Activated T-helper 9 cell treated with anti-CD3 and anti-CD28 coated beads, Interleukin-2, amount 50 U/mL, for 16 hours (primary cell): ENCODE measurements around the gene HIPK2.

Source experiments
- DNase-seq: peaks from one replicate; pipeline ENCODE4 v3.0.0-alpha.2; 2020; ENCODE audit warnings: low read depth

The HIPK2 gene

DNA sequence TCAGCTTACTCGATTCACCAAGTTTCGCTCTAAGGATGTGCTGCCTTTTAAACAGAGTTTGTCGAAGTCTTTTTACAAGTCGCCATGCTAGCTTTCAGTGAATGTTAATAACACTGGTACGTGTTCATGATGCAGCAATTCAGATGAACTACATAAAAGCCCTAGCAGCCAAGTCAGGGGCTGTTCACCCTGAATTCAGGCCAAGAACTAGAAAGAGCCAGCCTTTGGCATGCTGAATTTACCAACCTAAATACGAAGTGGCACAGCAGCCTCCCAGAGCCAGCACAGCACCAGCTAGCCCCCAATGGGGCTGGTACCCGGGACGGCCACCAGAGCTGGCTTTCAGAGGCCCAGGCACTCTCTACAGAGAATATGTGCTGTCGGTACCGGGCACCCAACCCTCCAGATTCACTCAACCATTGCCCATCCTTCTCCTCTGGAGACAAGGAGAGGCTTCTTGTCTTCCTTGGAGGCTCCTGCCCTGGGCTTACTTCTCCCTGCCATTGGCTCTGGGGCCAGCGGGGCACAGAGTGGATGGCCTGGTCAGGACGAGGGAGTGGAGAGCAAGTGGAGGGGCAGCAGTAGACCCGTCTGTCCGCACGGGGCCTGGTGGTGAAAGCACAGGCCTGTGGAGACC, 64.2 kb downstream of the HIPK2 start:
- no peak for DNase-seq

GRCh38 chr7:139713061-139713460, 64.7 kb downstream of the HIPK2 start:
- DNase-seq = no peak

- no peak for DNase-seq
These were observed 65.6 kb downstream of the HIPK2 start for GRCh38 chr7:139711991-139712743.

DNA sequence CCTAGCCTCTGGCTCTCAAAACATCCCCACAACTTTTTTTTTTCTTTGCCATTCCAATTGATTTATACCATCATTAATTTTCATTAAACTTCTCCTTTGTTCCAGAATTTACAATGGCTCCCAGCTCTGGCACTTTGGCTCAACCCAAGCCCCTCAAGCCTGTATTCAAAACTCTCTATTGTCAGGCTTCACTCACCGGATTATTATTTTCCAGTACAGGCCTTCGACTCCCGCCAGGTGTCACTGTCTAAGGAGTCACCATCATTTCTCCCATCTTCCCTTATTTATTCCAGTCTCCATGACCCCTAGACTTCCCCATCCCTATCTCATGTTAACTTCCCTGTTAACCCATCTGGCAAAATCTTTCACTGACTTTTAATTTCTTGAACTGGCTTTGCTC, 67.8 kb downstream of the HIPK2 start:
- DNase-seq = no peak

- no peak for DNase-seq
These were observed 68.3 kb downstream of the HIPK2 start for GRCh38 chr7:139709485-139709884.

GRCh38 chr7:139708541-139708940, 69.3 kb downstream of the HIPK2 start:
- no peak for DNase-seq

DNA sequence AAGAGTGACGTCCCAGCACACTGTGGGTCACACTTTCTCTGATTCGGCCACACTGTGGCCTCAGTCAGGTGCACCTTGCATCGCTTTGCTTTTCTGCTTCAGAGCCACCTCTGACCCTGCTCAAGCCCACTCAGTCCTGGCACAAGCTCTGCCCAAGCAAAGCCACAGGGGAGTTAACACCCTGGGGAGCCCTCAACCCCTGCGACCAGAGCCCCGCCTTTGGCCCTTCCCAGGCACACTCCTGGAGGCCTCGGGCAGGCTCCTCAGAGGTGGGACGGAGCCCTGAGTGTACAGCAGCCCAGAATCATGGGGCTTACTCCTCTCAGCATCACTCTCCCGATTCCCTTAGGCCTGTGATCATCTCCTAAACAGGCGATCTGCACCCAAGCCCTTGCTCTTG, 71.0 kb downstream of the HIPK2 start:
- DNase-seq = no peak

DNA sequence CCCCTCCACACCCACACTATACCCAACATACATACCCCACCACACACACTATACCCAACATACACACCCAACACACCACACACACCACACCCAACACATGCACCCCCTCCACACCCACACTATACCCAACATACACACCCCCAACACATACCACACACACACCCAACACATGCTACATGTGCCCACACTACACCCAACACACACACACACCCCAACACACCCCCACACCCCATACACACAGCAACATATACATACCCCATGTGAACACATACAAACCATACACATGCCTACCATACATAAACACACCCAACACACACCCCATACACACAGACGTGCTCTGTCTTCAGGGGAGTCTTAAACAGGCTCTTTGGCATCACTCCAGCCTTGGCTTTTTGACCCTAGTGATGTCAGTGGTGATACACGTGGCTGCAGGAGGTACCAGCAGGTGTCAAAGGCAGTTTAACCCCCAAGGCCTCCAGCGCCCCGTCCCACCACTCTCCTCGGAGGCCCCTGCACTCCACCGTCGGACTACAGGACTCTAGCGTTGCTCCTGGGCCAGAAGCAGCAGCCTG, 73.4 kb downstream of the HIPK2 start:
- DNase-seq = no peak

- no peak for DNase-seq
These were observed 74.1 kb downstream of the HIPK2 start for GRCh38 chr7:139703487-139704307.

DNA sequence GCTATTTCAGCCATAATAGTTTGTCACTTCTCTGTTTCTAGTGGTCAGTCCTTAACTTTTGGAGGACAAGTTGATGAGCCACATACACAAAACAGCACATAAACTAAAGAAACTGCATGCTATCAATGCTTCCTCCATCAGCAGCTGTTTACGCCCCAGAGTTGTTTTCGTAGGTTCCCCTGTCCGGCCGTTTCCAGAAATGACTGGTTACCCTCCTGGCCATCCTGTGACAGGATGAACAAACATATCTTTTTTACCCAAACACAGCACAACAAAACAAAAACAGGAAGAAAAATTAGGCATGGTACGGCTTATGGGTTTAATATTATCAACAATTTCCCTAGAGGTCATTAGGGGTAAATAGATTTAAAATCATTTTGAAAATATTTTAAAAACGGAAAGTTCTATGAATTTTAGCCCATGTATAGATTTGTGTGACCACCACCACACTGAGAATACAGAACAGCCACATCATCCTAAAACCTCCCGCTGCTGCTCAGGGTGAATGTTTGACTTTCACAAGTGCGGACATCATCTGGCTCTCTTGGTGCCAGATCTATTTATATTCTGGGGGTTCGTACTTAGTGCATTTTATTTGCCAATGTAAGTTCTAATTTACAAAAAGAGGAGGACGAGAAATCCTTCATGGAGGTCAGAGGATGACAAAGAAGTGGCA, 74.8 kb downstream of the HIPK2 start:
- no peak for DNase-seq

DNA sequence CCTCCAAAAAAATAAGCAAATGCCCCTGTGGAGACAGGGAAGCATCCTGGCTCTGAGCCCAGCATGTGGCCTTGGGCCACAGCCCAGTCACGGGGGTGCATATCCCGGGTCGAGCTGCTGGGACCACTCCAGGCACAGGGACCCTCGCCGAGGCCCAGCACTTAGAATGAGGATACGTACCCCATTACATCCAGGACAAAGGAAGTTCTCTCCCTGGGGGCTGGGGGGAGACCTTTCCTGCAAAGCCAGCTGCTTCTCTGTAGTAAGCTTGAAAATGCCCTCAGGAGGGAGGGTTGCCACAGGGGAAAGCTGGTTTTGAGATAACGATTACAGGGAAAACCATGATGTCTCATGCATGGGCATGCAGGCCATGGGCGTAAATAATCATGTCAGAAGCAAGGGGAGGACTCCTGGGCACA, 75.5 kb downstream of the HIPK2 start:
- no peak for DNase-seq

GRCh38 chr7:139701908-139702307, 75.9 kb downstream of the HIPK2 start:
- DNase-seq = no peak

DNA sequence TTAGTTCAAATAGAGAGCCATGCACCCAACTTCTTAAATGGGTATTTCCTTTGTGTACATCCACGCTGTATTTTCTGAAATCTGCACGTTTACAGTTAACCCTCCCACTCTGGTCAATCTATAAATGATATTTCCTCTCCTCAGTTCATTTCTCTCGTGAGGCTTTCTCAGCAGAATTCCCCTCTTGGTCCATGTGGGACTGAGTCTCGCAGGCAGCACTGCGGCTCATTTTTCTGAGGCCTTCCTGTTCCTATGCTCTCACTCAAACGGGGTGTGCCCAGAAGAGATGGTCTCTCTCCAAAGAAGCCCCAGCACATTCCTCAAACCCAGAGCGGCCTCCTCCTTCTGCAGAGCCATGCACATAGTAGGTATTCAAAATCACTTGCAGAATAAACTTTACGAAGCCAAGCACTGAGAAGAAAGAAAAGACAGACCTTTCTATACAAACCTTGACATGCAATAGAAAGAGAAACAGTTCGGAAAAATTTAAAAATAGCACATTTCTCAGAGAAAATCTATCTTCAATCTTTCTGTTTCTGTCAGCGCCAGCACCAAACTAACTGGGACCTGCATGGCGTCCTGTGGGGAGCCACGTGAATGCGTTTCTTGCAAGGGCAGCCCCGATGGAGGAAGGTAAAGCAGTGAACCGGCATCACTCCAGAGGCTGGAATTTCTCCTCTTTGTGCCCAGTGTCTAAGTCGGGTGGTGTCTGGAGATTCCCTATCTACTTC, 77.1 kb downstream of the HIPK2 start:
- DNase-seq = no peak

DNA sequence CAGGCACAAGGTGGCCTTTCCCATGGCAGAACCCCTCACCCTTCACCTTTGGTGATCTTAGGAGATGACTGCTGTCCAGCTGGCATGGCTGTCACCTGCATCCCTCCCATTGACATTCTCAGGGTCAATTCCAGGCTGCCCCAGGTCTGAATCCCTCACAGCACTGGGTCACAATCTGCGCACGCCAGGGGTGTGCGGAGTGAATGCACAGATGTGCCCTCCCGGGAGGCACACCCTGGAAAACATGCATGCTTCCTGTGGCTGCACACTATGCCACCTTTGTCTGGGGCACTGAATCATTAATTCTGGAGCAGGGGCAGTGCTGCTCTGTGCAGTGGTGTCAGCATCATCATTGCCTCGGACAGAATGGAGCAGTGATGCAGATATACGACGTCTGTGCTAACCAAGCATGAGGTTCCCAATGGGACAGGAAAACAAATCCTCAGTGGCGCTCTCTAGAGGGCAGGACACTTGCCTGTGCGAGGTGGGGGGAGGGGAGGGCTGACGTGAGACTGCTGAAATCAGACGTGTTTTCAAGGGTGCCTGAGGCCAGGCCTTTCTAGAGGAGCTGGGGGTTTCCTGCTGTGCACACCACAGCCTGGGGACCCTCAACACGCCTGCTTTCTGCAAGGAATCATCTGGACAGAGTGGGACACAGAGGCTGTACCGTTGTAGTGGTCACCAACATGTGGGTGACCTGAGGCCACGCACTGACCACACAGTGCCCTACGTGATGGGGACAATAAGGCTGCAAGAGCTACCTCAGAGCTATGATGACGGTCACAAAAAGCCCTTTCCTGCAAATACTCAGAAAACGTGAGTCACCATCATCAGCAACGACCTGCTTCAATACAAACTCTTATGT, 77.9 kb downstream of the HIPK2 start:
- no peak for DNase-seq

- DNase-seq = no peak
These were observed 79.0 kb downstream of the HIPK2 start for GRCh38 chr7:139698844-139699243.

- DNase-seq = no peak
These were observed 79.5 kb downstream of the HIPK2 start for GRCh38 chr7:139698278-139698677.

DNA sequence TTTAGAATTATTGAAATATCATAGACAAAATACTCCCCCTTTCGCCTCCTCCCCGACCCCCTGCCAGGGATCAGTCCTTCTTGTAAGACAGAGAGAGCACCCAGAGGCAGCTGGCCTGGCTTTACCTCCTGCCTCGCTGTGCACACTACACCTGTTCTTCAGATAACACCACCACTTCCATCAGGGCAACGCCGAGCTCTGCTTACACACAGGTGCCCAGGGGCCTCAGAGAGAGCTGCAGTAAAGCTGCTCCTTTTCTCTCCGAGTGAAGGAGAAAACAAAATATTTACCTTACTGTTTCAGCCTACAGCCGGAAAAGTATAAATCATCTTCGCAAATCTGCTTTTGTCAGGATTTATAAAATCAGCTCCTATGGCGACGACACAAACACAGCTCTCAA, 80.7 kb downstream of the HIPK2 start:
- DNase-seq = no peak

- DNase-seq = no peak
These were observed 81.2 kb downstream of the HIPK2 start for GRCh38 chr7:139696552-139696951.

- no peak for DNase-seq
These were observed 82.2 kb downstream of the HIPK2 start for GRCh38 chr7:139695588-139695987.

DNA sequence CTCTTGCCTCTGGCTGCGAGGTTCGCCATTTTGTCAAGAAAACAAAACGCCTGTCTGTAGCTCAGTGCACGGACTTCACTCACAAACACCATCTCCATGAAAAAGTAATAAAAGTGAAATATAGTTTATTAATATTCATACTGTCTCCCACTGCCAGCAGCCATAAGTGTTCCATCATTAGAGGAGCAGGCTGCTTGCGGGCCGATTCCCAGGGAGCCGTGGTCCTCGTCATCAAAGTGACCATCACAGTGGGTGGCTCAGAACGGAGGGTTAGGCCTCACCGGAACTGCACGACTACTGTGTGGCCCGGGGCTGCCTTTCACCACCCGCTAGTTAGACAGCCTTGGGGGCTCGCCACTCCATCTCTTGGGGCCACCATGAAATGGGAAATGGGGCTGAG, 82.7 kb downstream of the HIPK2 start:
- DNase-seq = no peak

- DNase-seq = no peak
These were observed 83.5 kb downstream of the HIPK2 start for GRCh38 chr7:139694389-139694676.
